NOMO-1 treated with dmso at 0.1 percent for 144 hours (cell line): Measurements from ENCODE around the gene ALS2.
"Not testable (repeated sequence)": the region's sequence is repeated elsewhere in the genome, so short reads cannot be mapped to it uniquely, and the experiment has no call there.

Experiments
- DNase-seq: peaks from one replicate; lab custom pipeline; 2025; ENCODE audit not compliant: unreplicated experiment; lab: John Stamatoyannopoulos, UW

The ALS2 gene

GRCh38 chr2:201794294-201794693, 13.6 kb upstream of the ALS2 start:
- no peak for DNase-seq

GRCh38 chr2:201793631-201794030, 12.9 kb upstream of the ALS2 start:
- no peak for DNase-seq

- no peak for DNase-seq
Measured at GRCh38 chr2:201790989-201791388, 10.3 kb upstream of the ALS2 start.

- DNase-seq: no peak
Measured at GRCh38 chr2:201790291-201790690, 9.6 kb upstream of the ALS2 start.

GRCh38 chr2:201789395-201789794, 8.7 kb upstream of the ALS2 start:
- no peak for DNase-seq

GRCh38 chr2:201788371-201788770, 7.6 kb upstream of the ALS2 start:
- no peak for DNase-seq

GRCh38 chr2:201786471-201786870, 5.7 kb upstream of the ALS2 start:
- no peak for DNase-seq

GRCh38 chr2:201785135-201785534, 4.4 kb upstream of the ALS2 start:
- DNase-seq: no peak

- no peak for DNase-seq
Measured at GRCh38 chr2:201784563-201784962, 3.8 kb upstream of the ALS2 start.

- DNase-seq: no peak
Measured at GRCh38 chr2:201781557-201782051, 871 bp upstream of the ALS2 start.

GRCh38 chr2:201779901-201780673, 646 bp downstream of the ALS2 start:
- DNase-seq: no peak

GRCh38 chr2:201777869-201778268, 2.9 kb downstream of the ALS2 start:
- DNase-seq: no peak

- DNase-seq: no peak
Measured at GRCh38 chr2:201777043-201777442, 3.7 kb downstream of the ALS2 start.

- DNase-seq: no peak
Measured at GRCh38 chr2:201775326-201775725, 5.4 kb downstream of the ALS2 start.

- no peak for DNase-seq
Measured at GRCh38 chr2:201774546-201774945, 6.2 kb downstream of the ALS2 start.

GRCh38 chr2:201773990-201774389, 6.7 kb downstream of the ALS2 start:
- DNase-seq: no peak

GRCh38 chr2:201769666-201770373, 10.9 kb downstream of the ALS2 start:
- DNase-seq: no peak

- DNase-seq: no peak
Measured at GRCh38 chr2:201768918-201769317, 11.8 kb downstream of the ALS2 start.

GRCh38 chr2:201765799-201766198, 14.9 kb downstream of the ALS2 start:
- no peak for DNase-seq

GRCh38 chr2:201764469-201764868, 16.3 kb downstream of the ALS2 start:
- DNase-seq: not testable (repeated sequence)

- no peak for DNase-seq
Measured at GRCh38 chr2:201761101-201761500, 19.6 kb downstream of the ALS2 start.

GRCh38 chr2:201759567-201759966, 21.2 kb downstream of the ALS2 start:
- DNase-seq: no peak
